HFFc6 (cell line): Measurements from ENCODE around the gene ADGRA1. TPM values are rescaled to one million over a fixed set of nuclear protein-coding genes. Genes with fewer than 3 reads are reported as not detected.

Experiments used
- DNase-seq: peaks from one replicate; pipeline ENCODE4 v3.0.0-alpha.2; 2018
- H3K27ac Mint-ChIP-seq: 2 replicates; pipeline ENCODE4 v1.8.0; 2020; ENCODE audit warnings: mild to moderate bottlenecking, mixed read lengths
- H3K27me3 Mint-ChIP-seq: 2 replicates; pipeline ENCODE4 v1.8.0; 2021; ENCODE audit warnings: mild to moderate bottlenecking, moderate library complexity, mixed read lengths; ENCODE audit not compliant: insufficient read depth
- H3K36me3 Mint-ChIP-seq: 2 replicates; pipeline ENCODE4 v1.8.0; 2021; ENCODE audit warnings: low read depth, mixed read lengths
- H3K4me1 Mint-ChIP-seq: 2 replicates; pipeline ENCODE4 v1.8.0; 2020; ENCODE audit warnings: low read depth, mixed read lengths
- H3K4me3 Mint-ChIP-seq: 2 replicates; pipeline ENCODE4 v1.8.0; 2020; ENCODE audit warnings: mild to moderate bottlenecking, moderate library complexity, mixed read lengths
- H3K9me3 Mint-ChIP-seq: 2 replicates; pipeline ENCODE4 v1.8.0; 2020; ENCODE audit warnings: mild to moderate bottlenecking, mixed read lengths
- total RNA-seq, 6 experiments: library from RNA; stranded (reverse); fragmentation: NEBNext Ultra II Directional; extraction: Animal tissue kit (Norgen Biotek cat#: 25700); gene quantifications; 2 replicates in 1 of 6; 3 replicates in 5 of 6; pipeline ENCODE4 v1.2.3, GENCODE V29; 2021
- TF ChIP-seq, protein P1 (sequence below): fragments of 200-600 bp; sonication (generic); IDR thresholded peaks from 2 replicates; pipeline ENCODE4 v1.5.0; 2021; ENCODE audit warnings: antibody characterized with exemption, mild to moderate bottlenecking

The ADGRA1 gene
- total RNA-seq, 6 experiments from 2014 or later: not detected

- Mint-ChIP-seq H3K36me3 (no peaks in the 10 kb centered on the region), H3K27me3 (peaks cover 10% of the 10 kb centered on the region), H3K9me3 (peaks cover 4% of the 10 kb centered on the region; the same call in 1 of the 2 replicates), H3K4me3 (no peak overlapping the region), H3K4me1 (no peaks in the 10 kb centered on the region), H3K27ac (no peak overlapping the region)
- no peak for DNase-seq
- TF ChIP-seq, protein P1, sequence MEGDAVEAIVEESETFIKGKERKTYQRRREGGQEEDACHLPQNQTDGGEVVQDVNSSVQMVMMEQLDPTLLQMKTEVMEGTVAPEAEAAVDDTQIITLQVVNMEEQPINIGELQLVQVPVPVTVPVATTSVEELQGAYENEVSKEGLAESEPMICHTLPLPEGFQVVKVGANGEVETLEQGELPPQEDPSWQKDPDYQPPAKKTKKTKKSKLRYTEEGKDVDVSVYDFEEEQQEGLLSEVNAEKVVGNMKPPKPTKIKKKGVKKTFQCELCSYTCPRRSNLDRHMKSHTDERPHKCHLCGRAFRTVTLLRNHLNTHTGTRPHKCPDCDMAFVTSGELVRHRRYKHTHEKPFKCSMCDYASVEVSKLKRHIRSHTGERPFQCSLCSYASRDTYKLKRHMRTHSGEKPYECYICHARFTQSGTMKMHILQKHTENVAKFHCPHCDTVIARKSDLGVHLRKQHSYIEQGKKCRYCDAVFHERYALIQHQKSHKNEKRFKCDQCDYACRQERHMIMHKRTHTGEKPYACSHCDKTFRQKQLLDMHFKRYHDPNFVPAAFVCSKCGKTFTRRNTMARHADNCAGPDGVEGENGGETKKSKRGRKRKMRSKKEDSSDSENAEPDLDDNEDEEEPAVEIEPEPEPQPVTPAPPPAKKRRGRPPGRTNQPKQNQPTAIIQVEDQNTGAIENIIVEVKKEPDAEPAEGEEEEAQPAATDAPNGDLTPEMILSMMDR: no peak
Measured at GRCh38 chr10:133097961-133098360, 10.2 kb downstream of the ADGRA1 start.

DNA sequence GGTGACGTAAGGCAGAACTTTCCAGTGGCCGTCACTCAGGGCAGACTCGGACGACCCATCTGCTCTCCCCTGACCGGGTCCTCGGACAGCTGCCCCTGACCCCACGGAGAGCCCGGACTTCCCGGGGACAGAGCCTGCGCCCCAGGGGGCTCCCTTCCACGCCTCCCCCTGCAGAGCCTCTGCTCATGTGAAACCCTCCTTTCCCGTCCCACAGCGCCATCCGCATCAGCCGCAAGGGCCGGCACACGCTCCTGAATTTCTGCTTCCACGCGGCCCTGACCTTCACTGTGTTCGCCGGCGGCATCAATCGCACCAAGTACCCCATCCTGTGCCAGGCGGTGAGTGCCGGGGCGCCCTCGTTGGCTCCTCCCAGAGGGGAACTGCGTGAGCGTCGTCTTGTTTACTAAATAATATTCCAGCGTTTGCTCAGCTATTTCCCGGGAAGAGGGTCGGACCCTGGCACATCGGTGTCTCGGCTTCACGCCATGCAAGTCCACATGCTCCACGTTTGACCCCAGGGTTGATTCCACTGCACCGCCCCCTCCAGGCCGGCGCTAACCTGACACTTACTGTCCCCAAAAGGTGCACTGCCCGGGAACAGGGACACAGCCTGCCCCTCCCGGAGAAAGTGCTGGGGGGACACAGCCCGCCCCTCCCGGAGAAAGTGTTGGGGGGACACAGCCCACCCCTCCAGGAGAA is 10.9 kb downstream of the ADGRA1 start:
- Mint-ChIP-seq H3K4me1 (no peaks in the 10 kb centered on the region), H3K36me3 (no peaks in the 10 kb centered on the region), H3K4me3 (no peak overlapping the region), H3K27me3 (peaks cover 10% of the 10 kb centered on the region), H3K27ac (no peak overlapping the region), H3K9me3 (peaks cover 4% of the 10 kb centered on the region; the same call in 1 of the 2 replicates)
- DNase-seq: no peak
- TF ChIP-seq, protein P1: no peak

- Mint-ChIP-seq H3K27ac (no peak overlapping the region), H3K4me3 (no peak overlapping the region), H3K27me3 (peaks cover 5% of the 10 kb centered on the region), H3K9me3 (peaks cover 4% of the 10 kb centered on the region; the same call in 1 of the 2 replicates), H3K4me1 (no peaks in the 10 kb centered on the region), H3K36me3 (no peaks in the 10 kb centered on the region)
- no peak for DNase-seq
- TF ChIP-seq, protein P1: no peak
Measured at GRCh38 chr10:133099571-133099970, 11.8 kb downstream of the ADGRA1 start.

GRCh38 chr10:133100186-133100585 is 12.5 kb downstream of the ADGRA1 start:
- no peaks in the 10 kb centered on the region for H3K4me1 Mint-ChIP-seq
- TF ChIP-seq, protein P1: no peak
- no peak for DNase-seq
- H3K4me3 Mint-ChIP-seq: no peak overlapping the region
- H3K27me3 Mint-ChIP-seq: peaks cover 7% of the 10 kb centered on the region
- H3K27ac Mint-ChIP-seq: no peak overlapping the region
- H3K9me3 Mint-ChIP-seq: peaks cover 4% of the 10 kb centered on the region; the same call in 1 of the 2 replicates
- no peaks in the 10 kb centered on the region for H3K36me3 Mint-ChIP-seq

DNA sequence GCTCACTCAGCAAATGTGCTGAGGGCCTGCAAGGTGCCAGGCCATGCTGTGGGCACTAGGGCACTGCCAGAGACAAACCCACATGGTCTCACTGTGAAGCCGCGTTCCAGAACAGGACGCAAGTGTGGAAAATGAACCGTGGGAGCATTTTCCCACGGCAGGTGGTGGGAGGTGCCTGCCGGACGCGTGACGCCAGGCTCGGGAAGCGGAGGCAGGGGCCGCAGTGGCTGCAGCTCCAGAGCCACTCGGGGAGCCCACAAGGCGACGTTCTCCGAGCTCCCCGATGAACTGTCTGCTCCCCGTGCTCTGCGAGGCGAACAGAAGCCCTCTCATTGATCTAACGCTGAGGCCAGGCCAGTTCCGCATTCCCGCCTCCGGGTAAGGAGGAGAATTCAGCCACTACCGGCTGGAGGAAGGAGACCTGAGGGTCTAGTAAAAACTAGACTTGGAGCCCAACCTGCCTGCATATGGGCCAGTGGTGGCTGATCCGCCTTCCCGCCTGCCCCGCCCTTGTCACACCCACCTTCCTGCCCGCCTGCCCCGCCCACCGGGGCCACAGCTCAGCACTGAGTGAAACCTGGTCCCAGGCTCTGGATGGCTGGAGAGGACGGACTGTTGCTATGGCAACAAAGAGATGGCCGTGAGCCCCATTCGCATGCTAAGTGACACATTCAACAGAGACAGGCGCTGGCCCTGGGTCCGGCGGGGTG is 13.1 kb downstream of the ADGRA1 start:
- no peak for DNase-seq
- H3K9me3 Mint-ChIP-seq: peaks cover 4% of the 10 kb centered on the region; the same call in 1 of the 2 replicates
- H3K36me3 Mint-ChIP-seq: no peaks in the 10 kb centered on the region
- no peak overlapping the region for H3K4me3 Mint-ChIP-seq
- TF ChIP-seq, protein P1: no peak
- H3K27me3 Mint-ChIP-seq: peaks cover 8% of the 10 kb centered on the region
- H3K4me1 Mint-ChIP-seq: no peaks in the 10 kb centered on the region
- no peak overlapping the region for H3K27ac Mint-ChIP-seq
